ENCODE data around the gene TMEM165. TPM values are rescaled to one million over a fixed set of nuclear protein-coding genes. Genes with fewer than 3 reads are reported as not detected.

The TMEM165 gene
- total and polyA plus RNA-seq, 9 of the 15 experiments (the other 6 are each of a cell fraction or from before 2014, with no cell fraction given), result 21.3 to 145 (median 96.8) TPM

GRCh38 chr4:55386840-55387239 is 8.9 kb upstream of the TMEM165 start (continued):
- TF ChIP-seq REST (IDR thresholded peaks at IDR 0.05; ENCODE audit: borderline replicate concordance) (peak; percentile 16; the same call in 1 of the 2 replicates), REST (CRISPR knock-in tag; IDR thresholded peaks at IDR 0.05; ENCODE audit: low read depth) (no peak), ZNF239 (CRISPR knock-in tag; IDR thresholded peaks at IDR 0.05) (0 out of 2 replicates have a peak, but pooled peaks have one; percentile 46), PTTG1 (tag; IDR thresholded peaks at IDR 0.05; ENCODE audit: low read depth) (no peak), DDX20 (tag; IDR thresholded peaks at IDR 0.05; ENCODE audit: low read depth) (no peak), ELK1 (CRISPR knock-in tag; IDR thresholded peaks at IDR 0.05) (no peak), ARID1B (IDR thresholded peaks at IDR 0.05) (peak; percentile 99), MXI1 (IDR thresholded peaks at IDR 0.05; ENCODE audit: low read depth, low read length) (no peak; the same call in 1 of the 2 replicates), DNMT1 (IDR thresholded peaks at IDR 0.05) (no peak), ZNF561 (CRISPR knock-in tag; conservative IDR thresholded peaks at IDR 0.05) (no peak), ZBTB1 (CRISPR knock-in tag; IDR thresholded peaks at IDR 0.05; ENCODE audit: borderline replicate concordance, low read depth) (no peak), ZNF407 (IDR thresholded peaks at IDR 0.05; ENCODE audit: low read depth) (no peak)
